ES-I3 (cell line): ENCODE results near the gene TRAPPC6A.

Experiments used
- H3K36me3 ChIP-seq: 2 replicates; pipeline ENCODE4 v1.6.1; 2013; ENCODE audit warnings: mild to moderate bottlenecking, low read length, control low read depth, moderate library complexity; ENCODE audit not compliant: insufficient read depth
- H3K4me1 ChIP-seq: 2 replicates; pipeline ENCODE4 v1.6.1; 2013; ENCODE audit warnings: mild to moderate bottlenecking, control low read depth, low read length; ENCODE audit not compliant: insufficient read depth
- H3K9ac ChIP-seq: 2 replicates; pipeline ENCODE4 v1.6.1; 2013; ENCODE audit warnings: low read depth, mild to moderate bottlenecking, low read length, moderate library complexity
- H3K9me3 ChIP-seq: 2 replicates; pipeline ENCODE4 v1.6.1; 2013; ENCODE audit warnings: mild to moderate bottlenecking, low read length, moderate library complexity; ENCODE audit not compliant: control insufficient read depth, insufficient read depth

Gene TRAPPC6A

GRCh38 chr19:45152504-45153338 lies 25.3 kb downstream of the TRAPPC6A start:
- Histone ChIP-seq H3K9ac (no peak overlapping the region), H3K9me3 (no peaks in the 10 kb centered on the region), H3K4me1 (peaks cover 12% of the 10 kb centered on the region), H3K36me3 (no peaks in the 10 kb centered on the region)

- Histone ChIP-seq H3K9me3 (no peaks in the 10 kb centered on the region), H3K9ac (no peak overlapping the region), H3K36me3 (no peaks in the 10 kb centered on the region), H3K4me1 (peaks cover 12% of the 10 kb centered on the region)
Measured at GRCh38 chr19:45151821-45152503, 26.1 kb downstream of the TRAPPC6A start.

GRCh38 chr19:45151320-45151719 lies 26.7 kb downstream of the TRAPPC6A start:
- Histone ChIP-seq H3K9me3 (no peaks in the 10 kb centered on the region), H3K4me1 (peaks cover 9% of the 10 kb centered on the region)

GRCh38 chr19:45150751-45151281 lies 27.2 kb downstream of the TRAPPC6A start:
- no peaks in the 10 kb centered on the region for H3K9me3 ChIP-seq
- H3K9ac ChIP-seq: no peak overlapping the region
- H3K4me1 ChIP-seq: peaks cover 5% of the 10 kb centered on the region
- H3K36me3 ChIP-seq: no peaks in the 10 kb centered on the region

More at GRCh38 chr19:45151320-45151719, 26.7 kb downstream of the TRAPPC6A start:
- no peaks in the 10 kb centered on the region for H3K36me3 ChIP-seq
- no peak overlapping the region for H3K9ac ChIP-seq

- no peak overlapping the region for H3K9ac ChIP-seq
- peaks cover 5% of the 10 kb centered on the region for H3K4me1 ChIP-seq
- H3K9me3 ChIP-seq: no peaks in the 10 kb centered on the region
- H3K36me3 ChIP-seq: no peaks in the 10 kb centered on the region
Measured at GRCh38 chr19:45150180-45150579, 27.9 kb downstream of the TRAPPC6A start.

GRCh38 chr19:45149129-45149528 lies 28.9 kb downstream of the TRAPPC6A start:
- H3K9me3 ChIP-seq: no peaks in the 10 kb centered on the region
- peaks cover 2% of the 10 kb centered on the region; the same call in 1 of the 2 replicates for H3K4me1 ChIP-seq
- peaks cover 3% of the 10 kb centered on the region; the same call in 1 of the 2 replicates for H3K36me3 ChIP-seq
- H3K9ac ChIP-seq: no peak overlapping the region

GRCh38 chr19:45147835-45148676 lies 30.0 kb downstream of the TRAPPC6A start:
- H3K36me3 ChIP-seq: peaks cover 3% of the 10 kb centered on the region; the same call in 1 of the 2 replicates
- H3K9ac ChIP-seq: no peak overlapping the region
- H3K9me3 ChIP-seq: no peaks in the 10 kb centered on the region
- no peaks in the 10 kb centered on the region for H3K4me1 ChIP-seq

- Histone ChIP-seq H3K9ac (no peak overlapping the region), H3K36me3 (peaks cover 3% of the 10 kb centered on the region; the same call in 1 of the 2 replicates), H3K4me1 (no peaks in the 10 kb centered on the region), H3K9me3 (no peaks in the 10 kb centered on the region)
Measured at GRCh38 chr19:45146741-45147205, 31.3 kb downstream of the TRAPPC6A start.

- Histone ChIP-seq H3K36me3 (peaks cover 3% of the 10 kb centered on the region; the same call in 1 of the 2 replicates), H3K9ac (no peak overlapping the region), H3K4me1 (no peaks in the 10 kb centered on the region), H3K9me3 (no peaks in the 10 kb centered on the region)
Measured at GRCh38 chr19:45146251-45146650, 31.8 kb downstream of the TRAPPC6A start.

- Histone ChIP-seq H3K9ac (no peak overlapping the region), H3K36me3 (peaks cover 3% of the 10 kb centered on the region; the same call in 1 of the 2 replicates), H3K4me1 (no peaks in the 10 kb centered on the region), H3K9me3 (no peaks in the 10 kb centered on the region)
Measured at GRCh38 chr19:45145270-45146189, 32.5 kb downstream of the TRAPPC6A start.

GRCh38 chr19:45144431-45145269 lies 33.4 kb downstream of the TRAPPC6A start:
- H3K36me3 ChIP-seq: peaks cover 3% of the 10 kb centered on the region; the same call in 1 of the 2 replicates

GRCh38 chr19:45142726-45143110 lies 35.3 kb downstream of the TRAPPC6A start:
- Histone ChIP-seq H3K9me3 (no peaks in the 10 kb centered on the region), H3K36me3 (peaks cover 3% of the 10 kb centered on the region; the same call in 1 of the 2 replicates), H3K4me1 (0 out of 2 replicates have a peak, but pooled peaks cover 3% of the 10 kb centered on the region), H3K9ac (no peak overlapping the region)

More at GRCh38 chr19:45144431-45145269, 33.4 kb downstream of the TRAPPC6A start:
- Histone ChIP-seq H3K9ac (no peak overlapping the region), H3K4me1 (no peaks in the 10 kb centered on the region), H3K9me3 (no peaks in the 10 kb centered on the region)
